CD14-positive monocyte (primary cell): ENCODE data around the gene HIGD1C. TPM values are rescaled to one million over a fixed set of nuclear protein-coding genes. Genes with fewer than 3 reads are reported as not detected.

Source experiments
- DNase-seq, 3 donors: peaks; one replicate each; pipeline ENCODE4 v3.0.0-alpha.2; 2011 to 2022
- H2AFZ ChIP-seq: 2 replicates; pipeline ENCODE4 v1.6.0; 2012; ENCODE audit warnings: mild to moderate bottlenecking, low read depth, low read length, inconsistent platforms; ENCODE audit not compliant: insufficient read depth, poor library complexity, severe bottlenecking
- H3K27ac ChIP-seq, 2 donors: 1 replicate in 1 of 2; 2 replicates in 1 of 2; pipeline ENCODE4 v1.5.1; 2012 to 2013; ENCODE audit warnings: low read length in 2 of 2, control low read depth in 1 of 2, inconsistent platforms in 1 of 2, low read depth in 1 of 2, mild to moderate bottlenecking in 1 of 2
- H3K27me3 ChIP-seq, 2 donors: one replicate each; pipeline versions ENCODE4 v1.6.0 to v1.6.1; 2011 to 2013; ENCODE audit warnings: low read length in 2 of 2; ENCODE audit not compliant: control insufficient read depth in 2 of 2, insufficient read depth in 2 of 2
- H3K36me3 ChIP-seq, 2 donors: replicated peaks in 1 of 2; 1 replicate in 1 of 2; 2 replicates in 1 of 2; pipeline versions ENCODE4 v1.5.1 to v1.6.1; 2012 to 2013; ENCODE audit warnings: low read length in 2 of 2, control low read depth in 1 of 2, inconsistent platforms in 1 of 2, mild to moderate bottlenecking in 1 of 2; ENCODE audit not compliant: insufficient read depth in 2 of 2, control insufficient read depth in 1 of 2
- H3K4me1 ChIP-seq, 2 donors: 1 replicate in 1 of 2; 2 replicates in 1 of 2; pipeline versions ENCODE4 v1.5.1 to v1.6.1; 2012 to 2013; ENCODE audit warnings: low read length in 2 of 2, control low read depth in 1 of 2, inconsistent platforms in 1 of 2, mild to moderate bottlenecking in 1 of 2, moderate library complexity in 1 of 2; ENCODE audit not compliant: insufficient read depth in 2 of 2, control insufficient read depth in 1 of 2
- H3K4me2 ChIP-seq: replicated peaks from 2 replicates; pipeline ENCODE3; 2012; ENCODE audit warnings: low read length, moderate library complexity, mild to moderate bottlenecking; ENCODE audit not compliant: poor library complexity, severe bottlenecking; ENCODE audit errors: extremely low read depth
- H3K4me3 ChIP-seq, 3 experiments: fragments of 200-600 bp in 1 of 3; sonication (generic) in 1 of 3; replicated peaks in 1 of 3; 1 replicate in 2 of 3; 2 replicates in 1 of 3; pipeline ENCODE4 v1.5.1; 2011 to 2013; ENCODE audit warnings: low read length in 3 of 3, mild to moderate bottlenecking in 3 of 3, control low read depth in 2 of 3, low read depth in 2 of 3, inconsistent platforms in 1 of 3, moderate library complexity in 1 of 3
- H3K79me2 ChIP-seq: 2 replicates; pipeline ENCODE4 v1.6.0; 2012; ENCODE audit warnings: mild to moderate bottlenecking, control low read depth, inconsistent platforms, low read length, moderate library complexity; ENCODE audit not compliant: insufficient read depth
- H3K9ac ChIP-seq: 2 replicates; pipeline ENCODE4 v1.6.0; 2017; ENCODE audit warnings: low read length, mild to moderate bottlenecking; ENCODE audit not compliant: insufficient read depth, poor library complexity, severe bottlenecking
- H3K9me3 ChIP-seq, 2 donors: replicated peaks in 1 of 2; 1 replicate in 1 of 2; 2 replicates in 1 of 2; pipeline versions ENCODE4 v1.5.1 to v1.6.1; 2012 to 2013; ENCODE audit warnings: low read length in 2 of 2, control low read depth in 1 of 2; ENCODE audit not compliant: control insufficient read depth in 1 of 2, insufficient read depth in 1 of 2
- H4K20me1 ChIP-seq: 2 replicates; pipeline ENCODE4 v1.6.0; 2012; ENCODE audit warnings: mild to moderate bottlenecking, low read length, control low read depth, moderate library complexity; ENCODE audit not compliant: insufficient read depth
- H3K27ac Mint-ChIP-seq, 7 donors: one replicate each; pipeline ENCODE4 v1.8.0; 2020; ENCODE audit warnings: mild to moderate bottlenecking in 7 of 7, mixed read lengths in 7 of 7, moderate library complexity in 6 of 7, inconsistent platforms in 2 of 7
- H3K27me3 Mint-ChIP-seq, 3 donors: one replicate each; pipeline ENCODE4 v1.8.0; 2021 to 2022; ENCODE audit warnings: low read depth in 3 of 3, mild to moderate bottlenecking in 3 of 3, mixed read lengths in 3 of 3, moderate library complexity in 3 of 3, inconsistent platforms in 1 of 3
- H3K36me3 Mint-ChIP-seq, 2 donors: one replicate each; pipeline ENCODE4 v1.8.0; 2020; ENCODE audit warnings: mixed read lengths in 2 of 2, inconsistent platforms in 1 of 2, mild to moderate bottlenecking in 1 of 2
- H3K4me1 Mint-ChIP-seq: one replicate; pipeline ENCODE4 v1.8.0; 2020; ENCODE audit warnings: mild to moderate bottlenecking, mixed read lengths
- H3K4me3 Mint-ChIP-seq, 2 donors: one replicate each; pipeline ENCODE4 v1.8.0; 2020; ENCODE audit warnings: mild to moderate bottlenecking in 2 of 2, mixed read lengths in 2 of 2, moderate library complexity in 1 of 2
- H3K9me3 Mint-ChIP-seq, 7 donors: one replicate each; pipeline ENCODE4 v1.8.0; 2020 to 2022; ENCODE audit warnings: mixed read lengths in 7 of 7, mild to moderate bottlenecking in 6 of 7, moderate library complexity in 6 of 7, inconsistent platforms in 2 of 7
- WGBS: methylation state at CpG from one replicate; pipeline ENCODE4 v1.1.5; 2013; ENCODE audit warnings: missing lambda C conversion rate; ENCODE audit not compliant: insufficient coverage; 5-methylcytosine and 5-hydroxymethylcytosine counted together
- intact Hi-C, 2 donors: fragments of 100-400 bp; cut with micrococcal nuclease; formaldehyde crosslinking; loops; one replicate each; pipeline versions ENCODE4 v1.15.0 to v1.15.1; 2023
- polyA plus RNA-seq, 3 donors: library from polyadenylated mRNA; depleted of rRNA in 1 of 3; unstranded in 2 of 3; stranded (reverse) in 1 of 3; fragments of 300-500 nt in 2 of 3; fragments of >200 nt in 1 of 3; fragmentation: Illumina TruSeq in 2 of 3; gene quantifications; 1 replicate in 2 of 3; 2 replicates in 1 of 3; pipeline ENCODE4 v1.2.3, GENCODE V29; 2012 to 2021
- TF ChIP-seq, protein P1 (sequence below): fragments of 200-600 bp; IDR thresholded peaks from one replicate; pipeline ENCODE4 v1.8.0; 2022; ENCODE audit warnings: antibody characterized with exemption, mild to moderate bottlenecking

Gene HIGD1C
- polyA plus RNA-seq, 3 donors, result not detected

DNA sequence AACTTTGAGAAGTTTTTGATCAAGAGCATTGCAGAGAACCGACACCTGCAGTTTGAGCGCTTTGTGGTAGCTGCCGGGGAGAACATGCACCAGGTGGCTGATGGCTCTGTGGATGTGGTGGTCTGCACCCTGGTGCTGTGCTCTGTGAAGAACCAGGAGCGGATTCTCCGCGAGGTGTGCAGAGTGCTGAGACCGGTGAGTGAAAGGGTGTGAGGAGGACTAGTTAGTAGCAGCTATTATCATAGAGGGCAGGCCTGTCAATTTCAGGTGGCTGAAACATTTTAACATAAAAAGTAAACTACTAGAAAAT is 27.0 kb upstream of the HIGD1C start:
- Histone ChIP-seq H3K4me3 (peak overlapping the region; percentile 59 to 98 (median 87)), H3K27ac (peak overlapping the region; percentile 50 to 83), H3K36me3 (peaks cover 8 to 14% of the 10 kb centered on the region in 2 donors), H3K79me2 (peaks cover 59% of the 10 kb centered on the region), H3K9me3 (no peaks in the 10 kb centered on the region), H3K4me1 (peaks cover 41 to 59% of the 10 kb centered on the region in 2 donors), H3K9ac (peak overlapping the region; percentile 70), H4K20me1 (peaks cover 47% of the 10 kb centered on the region), H3K27me3 (no peaks in the 10 kb centered on the region), H2AFZ (peak overlapping the region; percentile 62), H3K4me2 (peak overlapping the region; percentile 99)
- 0% methylated on average over 6 of the region's 7 CpGs for WGBS
- Mint-ChIP-seq H3K36me3 (peaks cover 11% of the 10 kb centered on the region in 2 donors), H3K9me3 (no peaks in the 10 kb centered on the region), H3K4me1 (peaks cover 62% of the 10 kb centered on the region), H3K27me3 (peaks cover 0 to 2% (median 0%) of the 10 kb centered on the region in 3 donors), H3K4me3 (peak overlapping the region; percentile 98 to 100), H3K27ac (peak overlapping the region; percentile 91 to 95 (median 93))
- intact Hi-C loops, result loop anchor here in 1 of 2 donors (5.0 to 10.0 kb wide), 2 partner anchors 97 to 1220 kb away; partner anchors contain the start of gene FMNL3
- no peak for DNase-seq
- TF ChIP-seq, protein P1, sequence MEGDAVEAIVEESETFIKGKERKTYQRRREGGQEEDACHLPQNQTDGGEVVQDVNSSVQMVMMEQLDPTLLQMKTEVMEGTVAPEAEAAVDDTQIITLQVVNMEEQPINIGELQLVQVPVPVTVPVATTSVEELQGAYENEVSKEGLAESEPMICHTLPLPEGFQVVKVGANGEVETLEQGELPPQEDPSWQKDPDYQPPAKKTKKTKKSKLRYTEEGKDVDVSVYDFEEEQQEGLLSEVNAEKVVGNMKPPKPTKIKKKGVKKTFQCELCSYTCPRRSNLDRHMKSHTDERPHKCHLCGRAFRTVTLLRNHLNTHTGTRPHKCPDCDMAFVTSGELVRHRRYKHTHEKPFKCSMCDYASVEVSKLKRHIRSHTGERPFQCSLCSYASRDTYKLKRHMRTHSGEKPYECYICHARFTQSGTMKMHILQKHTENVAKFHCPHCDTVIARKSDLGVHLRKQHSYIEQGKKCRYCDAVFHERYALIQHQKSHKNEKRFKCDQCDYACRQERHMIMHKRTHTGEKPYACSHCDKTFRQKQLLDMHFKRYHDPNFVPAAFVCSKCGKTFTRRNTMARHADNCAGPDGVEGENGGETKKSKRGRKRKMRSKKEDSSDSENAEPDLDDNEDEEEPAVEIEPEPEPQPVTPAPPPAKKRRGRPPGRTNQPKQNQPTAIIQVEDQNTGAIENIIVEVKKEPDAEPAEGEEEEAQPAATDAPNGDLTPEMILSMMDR, result no peak

DNA sequence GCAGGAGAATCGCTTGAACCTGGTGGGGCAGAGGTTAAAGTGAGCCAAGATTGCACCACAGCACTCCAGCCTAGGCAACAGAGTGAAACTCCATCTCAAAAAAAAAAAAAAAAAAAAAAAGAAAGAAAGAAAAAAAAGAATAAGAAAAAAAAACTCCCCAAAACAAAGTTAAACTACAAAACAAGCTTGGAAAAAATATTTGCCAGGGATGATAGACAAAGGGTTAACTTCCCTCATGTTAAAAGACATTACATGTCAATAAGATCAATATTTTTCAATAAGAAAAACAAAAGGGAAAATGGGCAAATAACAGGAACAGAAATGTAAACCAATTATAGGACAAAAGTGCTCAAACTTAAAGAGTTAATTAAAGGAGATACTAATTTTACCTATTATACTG is 26.4 kb upstream of the HIGD1C start:
- Histone ChIP-seq H3K36me3 (peaks cover 14 to 20% of the 10 kb centered on the region in 2 donors), H3K27ac (peak overlapping the region; percentile 50 to 83), H3K9ac (peak overlapping the region; percentile 70), H3K4me2 (peak overlapping the region; percentile 99), H3K79me2 (peaks cover 65% of the 10 kb centered on the region), H3K9me3 (no peaks in the 10 kb centered on the region), H2AFZ (no peak overlapping the region), H4K20me1 (peaks cover 47% of the 10 kb centered on the region), H3K27me3 (no peaks in the 10 kb centered on the region), H3K4me3 (peak overlapping the region; percentile 59 to 98 (median 87)), H3K4me1 (peaks cover 41 to 59% of the 10 kb centered on the region in 2 donors)
- intact Hi-C loops, result loop anchor here in 1 of 2 donors (5.0 to 10.0 kb wide), 2 partner anchors 96 to 1221 kb away; partner anchors contain the start of gene FMNL3
- TF ChIP-seq, protein P1, result no peak
- peak overlapping the region; percentile 98 to 100 for H3K4me3 Mint-ChIP-seq
- WGBS, result no CpG with 5 or more reads among the region's 1 CpG
- peaks cover 63% of the 10 kb centered on the region for H3K4me1 Mint-ChIP-seq
- DNase-seq, result no peak
- peaks cover 15 to 18% of the 10 kb centered on the region in 2 donors for H3K36me3 Mint-ChIP-seq
- H3K27ac Mint-ChIP-seq, result peak overlapping the region in 5 of 7 donors; percentile 90 to 95 (median 95)
- no peaks in the 10 kb centered on the region for H3K9me3 Mint-ChIP-seq
- peaks cover 0 to 2% (median 0%) of the 10 kb centered on the region in 3 donors for H3K27me3 Mint-ChIP-seq
